Naive thymus-derived CD4-positive, alpha-beta T cell (primary cell): ENCODE measurements around the gene TEFM. TPM values are rescaled to one million over a fixed set of nuclear protein-coding genes. Genes with fewer than 3 reads are reported as not detected.

Experiments used
- ATAC-seq: fragments of 150-1000 bp; cut with Tn5 transposase; 2 replicates; pipeline ENCODE4 v1.10.0; 2021; ENCODE audit warnings: mild to moderate bottlenecking, moderate library complexity
- CTCF ChIA-PET: fragments of 350-600 bp; sonication (Branson Sonifier 250); formaldehyde crosslinking; loops from one replicate; lab custom pipeline; 2021; ENCODE audit warnings: antibody characterized with exemption; lab: Charles Lee
- POLR2A ChIA-PET: fragments of 350-600 bp; sonication (Branson Sonifier 250); formaldehyde crosslinking; loops from one replicate; lab custom pipeline; 2021; ENCODE audit warnings: antibody characterized with exemption, inconsistent platforms; lab: Charles Lee
- DNase-seq, 9 donors: peaks; one replicate each; pipeline versions ENCODE4 v3.0.0 to v3.0.0-alpha.2; 2020 to 2022; ENCODE audit warnings: mixed read lengths in 1 of 9
- H3K27ac ChIP-seq: one replicate; pipeline ENCODE4 v1.7.0; 2013; ENCODE audit warnings: mild to moderate bottlenecking, low read depth, low read length, moderate library complexity
- H3K27me3 ChIP-seq, 2 donors: one replicate each; pipeline ENCODE4 v1.7.0; 2013; ENCODE audit warnings: low read length in 2 of 2, mild to moderate bottlenecking in 2 of 2, moderate library complexity in 2 of 2; ENCODE audit not compliant: control insufficient read depth in 2 of 2, insufficient read depth in 2 of 2
- H3K36me3 ChIP-seq, 3 experiments: 1 replicate in 2 of 3; 2 replicates in 1 of 3; pipeline ENCODE4 v1.7.0; 2013; ENCODE audit warnings: low read length in 3 of 3, mild to moderate bottlenecking in 3 of 3, moderate library complexity in 1 of 3; ENCODE audit not compliant: insufficient read depth in 3 of 3, control insufficient read depth in 2 of 3
- H3K4me1 ChIP-seq, 2 donors: one replicate each; pipeline ENCODE4 v1.7.0; 2013; ENCODE audit warnings: low read length in 2 of 2, mild to moderate bottlenecking in 2 of 2, moderate library complexity in 1 of 2; ENCODE audit not compliant: control insufficient read depth in 2 of 2, insufficient read depth in 2 of 2
- H3K4me3 ChIP-seq: 2 replicates; pipeline ENCODE4 v1.7.0; 2013; ENCODE audit warnings: mild to moderate bottlenecking, low read length
- H3K9me3 ChIP-seq, 3 experiments: 1 replicate in 2 of 3; 2 replicates in 1 of 3; pipeline ENCODE4 v1.7.0; 2013; ENCODE audit warnings: low read length in 3 of 3; ENCODE audit not compliant: control insufficient read depth in 2 of 3
- H3K27ac Mint-ChIP-seq, 9 donors: one replicate each; pipeline ENCODE4 v1.8.0; 2020 to 2022; ENCODE audit warnings: mixed read lengths in 9 of 9, mild to moderate bottlenecking in 8 of 9, moderate library complexity in 5 of 9, inconsistent platforms in 2 of 9
- H3K27me3 Mint-ChIP-seq, 5 donors: one replicate each; pipeline ENCODE4 v1.8.0; 2021 to 2022; ENCODE audit warnings: mixed read lengths in 5 of 5, mild to moderate bottlenecking in 1 of 5
- H3K36me3 Mint-ChIP-seq, 5 donors: one replicate each; pipeline ENCODE4 v1.8.0; 2020 to 2022; ENCODE audit warnings: mixed read lengths in 5 of 5, mild to moderate bottlenecking in 3 of 5, inconsistent platforms in 1 of 5
- H3K4me1 Mint-ChIP-seq, 7 donors: one replicate each; pipeline ENCODE4 v1.8.0; 2020 to 2022; ENCODE audit warnings: mixed read lengths in 7 of 7, mild to moderate bottlenecking in 3 of 7, inconsistent platforms in 1 of 7
- H3K4me3 Mint-ChIP-seq, 10 donors: one replicate each; pipeline ENCODE4 v1.8.0; 2020 to 2022; ENCODE audit warnings: mild to moderate bottlenecking in 10 of 10, mixed read lengths in 10 of 10, moderate library complexity in 6 of 10, inconsistent platforms in 2 of 10
- H3K9me3 Mint-ChIP-seq, 11 donors: one replicate each; pipeline ENCODE4 v1.8.0; 2020 to 2022; ENCODE audit warnings: mixed read lengths in 11 of 11, mild to moderate bottlenecking in 4 of 11, inconsistent platforms in 1 of 11, moderate library complexity in 1 of 11
- intact Hi-C, 2 donors: fragments of 100-400 bp; cut with micrococcal nuclease; formaldehyde crosslinking; loops; one replicate each; pipeline ENCODE4 v1.15.1; 2023
- polyA plus RNA-seq, 2 donors: library from polyadenylated mRNA; unstranded; fragments of 300-500 nt; fragmentation: Illumina TruSeq; gene quantifications; one replicate each; pipeline ENCODE4 v1.2.3, GENCODE V29; 2021
- total RNA-seq, 6 experiments: library from RNA in 5 of 6; stranded (reverse) in 5 of 6; gene quantifications; 1 replicate in 5 of 6; 2 replicates in 1 of 6; pipeline ENCODE4 v1.2.3 and lab custom pipeline; 2021 to 2026

The TEFM gene
- total and polyA plus RNA-seq, 7 experiments from 2014 or later: 8.5 to 23.1 (median 18.2) TPM

- no peak for DNase-seq
- no peak overlapping the region for H3K4me3 Mint-ChIP-seq
- Histone ChIP-seq H3K27ac (no peak overlapping the region), H3K27me3 (no peaks in the 10 kb centered on the region), H3K4me3 (no peak overlapping the region), H3K9me3 (no peaks in the 10 kb centered on the region), H3K4me1 (no peaks in the 10 kb centered on the region), H3K36me3 (peaks cover 0 to 18% (median 3%) of the 10 kb centered on the region in 3 experiments)
- ATAC-seq: no peak
- peaks cover 0 to 11% (median 5%) of the 10 kb centered on the region in 5 donors for H3K36me3 Mint-ChIP-seq
- no peaks in the 10 kb centered on the region for H3K9me3 Mint-ChIP-seq
- ChIA-PET CTCF (no interaction called here), POLR2A (no interaction called here)
- peaks cover 0 to 5% (median 0%) of the 10 kb centered on the region in 7 donors for H3K4me1 Mint-ChIP-seq
- intact Hi-C loops: no loop called here
- H3K27ac Mint-ChIP-seq: peak overlapping the region in 5 of 9 donors; percentile 6 to 70 (median 6)
- H3K27me3 Mint-ChIP-seq: no peaks in the 10 kb centered on the region
Observed at GRCh38 chr17:30894236-30894635, 11.8 kb downstream of the TEFM start.

DNA sequence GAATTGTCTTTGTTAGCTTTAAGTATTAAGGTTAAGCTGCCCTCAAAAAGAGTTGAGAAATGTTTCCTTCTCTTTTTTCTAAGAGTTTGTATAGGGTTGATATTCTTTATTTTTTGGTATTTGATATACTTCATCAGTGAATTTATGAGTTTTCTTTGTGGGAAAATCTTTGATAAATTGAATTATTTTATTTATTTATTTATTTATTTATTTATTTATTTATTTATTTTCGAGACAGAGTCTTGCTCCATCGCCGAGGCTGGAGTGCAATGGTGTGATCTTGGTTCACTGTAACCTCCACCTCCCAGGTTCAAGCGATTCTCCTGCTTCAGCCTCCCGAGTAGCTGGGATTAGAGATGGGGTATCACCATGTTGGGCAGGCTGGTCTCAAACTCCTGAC, 19.9 kb downstream of the TEFM start:
- ChIA-PET POLR2A (no interaction called here), CTCF (no interaction called here)
- Histone ChIP-seq H3K4me3 (no peak overlapping the region), H3K36me3 (no peaks in the 10 kb centered on the region), H3K27me3 (no peaks in the 10 kb centered on the region), H3K9me3 (no peaks in the 10 kb centered on the region), H3K27ac (no peak overlapping the region), H3K4me1 (no peaks in the 10 kb centered on the region)
- Mint-ChIP-seq H3K4me3 (no peak overlapping the region), H3K4me1 (no peaks in the 10 kb centered on the region), H3K9me3 (no peaks in the 10 kb centered on the region), H3K27ac (no peak overlapping the region), H3K36me3 (peaks cover 0 to 3% (median 0%) of the 10 kb centered on the region in 5 donors), H3K27me3 (no peaks in the 10 kb centered on the region)
- no peak for DNase-seq
- intact Hi-C loops: no loop called here
- no peak for ATAC-seq

- CTCF ChIA-PET: no interaction called here
- no peak overlapping the region for H3K27ac ChIP-seq
- DNase-seq: no peak
- Mint-ChIP-seq H3K27ac (peak overlapping the region in 1 of 9 donors; percentile 22), H3K36me3 (peaks cover 0 to 35% (median 11%) of the 10 kb centered on the region in 5 donors), H3K9me3 (no peaks in the 10 kb centered on the region), H3K27me3 (no peaks in the 10 kb centered on the region), H3K4me1 (peaks cover 0 to 2% (median 0%) of the 10 kb centered on the region in 7 donors), H3K4me3 (no peak overlapping the region)
- H3K4me3 ChIP-seq: no peak overlapping the region
- H3K27me3 ChIP-seq: no peaks in the 10 kb centered on the region
- H3K4me1 ChIP-seq: no peaks in the 10 kb centered on the region
- POLR2A ChIA-PET: interaction anchor here (0.7 kb wide), 1 partner anchor 371 kb away, joined by 3 read pairs; no protein-coding TSS in a partner anchor
- no peaks in the 10 kb centered on the region for H3K9me3 ChIP-seq
- no peaks in the 10 kb centered on the region for H3K36me3 ChIP-seq
- intact Hi-C loops: no loop called here
- no peak for ATAC-seq
Observed at GRCh38 chr17:30869005-30869404, 37.0 kb downstream of the TEFM start.

GRCh38 chr17:30864636-30865035, 41.4 kb downstream of the TEFM start:
- CTCF ChIA-PET: no interaction called here
- Histone ChIP-seq H3K4me3 (no peak overlapping the region), H3K9me3 (no peaks in the 10 kb centered on the region), H3K27ac (no peak overlapping the region), H3K4me1 (no peaks in the 10 kb centered on the region), H3K36me3 (no peaks in the 10 kb centered on the region), H3K27me3 (no peaks in the 10 kb centered on the region)
- Mint-ChIP-seq H3K4me1 (no peaks in the 10 kb centered on the region), H3K27me3 (no peaks in the 10 kb centered on the region), H3K27ac (no peak overlapping the region), H3K4me3 (no peak overlapping the region), H3K36me3 (peaks cover 3 to 31% (median 8%) of the 10 kb centered on the region in 5 donors), H3K9me3 (no peaks in the 10 kb centered on the region)
- DNase-seq: no peak
- POLR2A ChIA-PET: no interaction called here
- no peak for ATAC-seq
- intact Hi-C loops: no loop called here

GRCh38 chr17:30858556-30859250, 47.3 kb downstream of the TEFM start:
- Mint-ChIP-seq H3K36me3 (peaks cover 0 to 14% (median 3%) of the 10 kb centered on the region in 5 donors), H3K27ac (no peak overlapping the region), H3K4me1 (no peaks in the 10 kb centered on the region), H3K27me3 (no peaks in the 10 kb centered on the region), H3K4me3 (no peak overlapping the region), H3K9me3 (no peaks in the 10 kb centered on the region)
- POLR2A ChIA-PET: no interaction called here
- Histone ChIP-seq H3K4me1 (no peaks in the 10 kb centered on the region), H3K9me3 (no peaks in the 10 kb centered on the region), H3K27me3 (no peaks in the 10 kb centered on the region), H3K36me3 (no peaks in the 10 kb centered on the region), H3K27ac (no peak overlapping the region), H3K4me3 (no peak overlapping the region)
- DNase-seq (no peak), ATAC-seq (no peak)
- CTCF ChIA-PET: no interaction called here
- intact Hi-C loops: no loop called here

GRCh38 chr17:30854146-30854545, 51.9 kb downstream of the TEFM start:
- Histone ChIP-seq H3K27ac (no peak overlapping the region), H3K9me3 (no peaks in the 10 kb centered on the region), H3K4me3 (no peak overlapping the region), H3K36me3 (no peaks in the 10 kb centered on the region), H3K4me1 (no peaks in the 10 kb centered on the region), H3K27me3 (no peaks in the 10 kb centered on the region)
- DNase-seq (no peak), ATAC-seq (no peak)
- Mint-ChIP-seq H3K9me3 (no peaks in the 10 kb centered on the region), H3K27ac (no peak overlapping the region), H3K27me3 (no peaks in the 10 kb centered on the region), H3K4me1 (no peaks in the 10 kb centered on the region), H3K4me3 (no peak overlapping the region), H3K36me3 (peaks cover 0 to 15% (median 10%) of the 10 kb centered on the region in 5 donors)
- intact Hi-C loops: no loop called here
- ChIA-PET POLR2A (interaction anchor here (0.6 kb wide), 1 partner anchor 62 kb away, joined by 4 read pairs; no protein-coding TSS in a partner anchor), CTCF (no interaction called here)
